ENCODE measurements around the gene GAL3ST2. TPM values are rescaled to one million over a fixed set of nuclear protein-coding genes. Genes with fewer than 3 reads are reported as not detected.
"Not testable (repeated sequence)": the region's sequence is repeated elsewhere in the genome, so short reads cannot be mapped to it uniquely, and the experiment has no call there.

The GAL3ST2 gene
- total and polyA plus RNA-seq, 4 donors = 0.03 to 0.33 (median 0.23) TPM; not detected in 1

DNA sequence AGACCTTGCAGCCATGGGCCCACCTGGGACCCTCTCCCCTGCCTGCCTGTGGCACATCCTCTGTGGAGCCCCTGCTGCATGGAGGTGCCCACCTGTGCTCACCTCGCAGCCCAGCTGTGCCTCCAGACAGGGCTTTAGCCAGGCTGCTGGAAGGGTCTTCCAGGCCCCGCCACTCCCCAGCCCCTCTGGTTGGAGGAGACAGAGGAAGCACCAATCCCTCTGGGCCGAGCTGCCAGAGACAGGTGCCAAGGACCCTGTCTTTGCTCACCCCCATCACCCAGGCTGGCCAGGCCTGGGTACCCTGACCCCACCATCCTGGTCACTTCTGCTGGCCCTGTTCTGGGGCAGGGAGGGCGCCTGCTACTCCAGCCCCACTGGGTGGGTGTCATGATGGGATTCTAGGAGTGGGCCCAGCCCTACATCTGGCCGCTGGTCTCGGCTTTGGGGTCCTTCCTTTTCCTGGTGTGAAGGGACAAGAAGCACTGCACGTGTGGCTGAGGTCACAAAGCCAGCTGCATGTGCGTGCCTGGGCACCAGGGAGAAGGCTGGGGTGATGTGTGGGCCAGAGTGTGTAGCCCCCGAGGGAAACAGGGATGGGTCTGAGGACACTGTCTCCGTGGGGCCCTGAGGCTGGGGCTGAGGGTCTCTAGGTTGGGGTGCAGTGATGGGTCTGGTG, 23.0 kb downstream of the GAL3ST2 start:
- peak; percentile 27 for DNase-seq (ENCODE audit: low spot score)
- TF ChIP-seq EGR1 (IDR thresholded peaks at IDR 0.05; ENCODE audit: low read depth in 2 of 2) (no peak), YY1 (IDR thresholded peaks at IDR 0.05) (no peak), RXRA (IDR thresholded peaks at IDR 0.05) (no peak), FOXA1 (IDR thresholded peaks at IDR 0.05) (no peak), HNF4A (conservative IDR thresholded peaks at IDR 0.05) (no peak), TAF1 (conservative IDR thresholded peaks at IDR 0.05) (no peak)
- TF ChIP-seq, protein P1, sequence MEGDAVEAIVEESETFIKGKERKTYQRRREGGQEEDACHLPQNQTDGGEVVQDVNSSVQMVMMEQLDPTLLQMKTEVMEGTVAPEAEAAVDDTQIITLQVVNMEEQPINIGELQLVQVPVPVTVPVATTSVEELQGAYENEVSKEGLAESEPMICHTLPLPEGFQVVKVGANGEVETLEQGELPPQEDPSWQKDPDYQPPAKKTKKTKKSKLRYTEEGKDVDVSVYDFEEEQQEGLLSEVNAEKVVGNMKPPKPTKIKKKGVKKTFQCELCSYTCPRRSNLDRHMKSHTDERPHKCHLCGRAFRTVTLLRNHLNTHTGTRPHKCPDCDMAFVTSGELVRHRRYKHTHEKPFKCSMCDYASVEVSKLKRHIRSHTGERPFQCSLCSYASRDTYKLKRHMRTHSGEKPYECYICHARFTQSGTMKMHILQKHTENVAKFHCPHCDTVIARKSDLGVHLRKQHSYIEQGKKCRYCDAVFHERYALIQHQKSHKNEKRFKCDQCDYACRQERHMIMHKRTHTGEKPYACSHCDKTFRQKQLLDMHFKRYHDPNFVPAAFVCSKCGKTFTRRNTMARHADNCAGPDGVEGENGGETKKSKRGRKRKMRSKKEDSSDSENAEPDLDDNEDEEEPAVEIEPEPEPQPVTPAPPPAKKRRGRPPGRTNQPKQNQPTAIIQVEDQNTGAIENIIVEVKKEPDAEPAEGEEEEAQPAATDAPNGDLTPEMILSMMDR (IDR thresholded peaks at IDR 0.05; ENCODE audit: low read depth, low read length, missing input control) = no peak
- WGBS = 92% methylated on average over 10 of the region's 10 CpGs

DNA sequence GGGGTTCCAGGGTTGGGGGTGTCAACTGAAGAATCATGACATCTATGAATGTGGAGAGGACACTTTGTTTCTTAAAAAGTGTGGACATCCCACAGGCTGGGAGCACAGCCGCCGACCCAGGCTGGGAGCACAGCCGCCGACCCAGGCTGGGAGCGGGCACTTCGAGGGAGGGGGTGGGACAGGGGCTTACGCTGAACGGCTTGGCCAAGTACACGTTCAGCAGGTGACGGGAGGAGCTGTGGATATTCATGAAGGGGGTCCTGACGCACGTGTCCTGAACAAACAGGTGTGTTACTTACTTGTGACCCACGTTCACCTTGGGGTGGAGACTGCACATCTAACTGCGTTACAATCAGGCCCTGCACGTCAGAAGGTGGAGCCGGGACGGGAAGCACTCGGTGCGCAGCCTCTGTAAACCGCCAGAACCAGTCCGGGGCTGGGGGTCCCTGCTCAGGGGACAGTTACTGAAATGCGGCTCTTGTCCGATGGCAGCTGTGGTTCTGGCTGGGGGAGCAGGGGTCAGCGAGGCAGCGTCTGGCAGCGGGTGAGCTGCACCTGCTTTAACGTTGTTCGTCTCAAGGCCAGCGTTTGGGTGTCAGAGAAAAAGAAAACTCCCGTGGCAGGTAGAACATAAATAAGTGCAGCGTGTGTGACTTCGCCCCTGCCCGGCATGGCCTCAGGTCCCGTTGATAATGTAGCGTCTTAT, 23.7 kb downstream of the GAL3ST2 start:
- H3K9me3 ChIP-seq (ENCODE audit: control insufficient read depth in 4 of 4, low read length in 3 of 4); H3K9ac ChIP-seq (ENCODE audit: low read depth in 1 of 2, low read length in 2 of 2); H3K4me3 ChIP-seq (ENCODE audit: low read depth in 1 of 3, low read length in 3 of 3); H3K27ac ChIP-seq (ENCODE audit: low read depth in 1 of 2, low read length in 2 of 2); H3K27me3 ChIP-seq (ENCODE audit: control insufficient read depth in 4 of 4, insufficient read depth in 4 of 4, low read length in 3 of 4); H3K36me3 ChIP-seq (ENCODE audit: control insufficient read depth in 4 of 4, insufficient read depth in 3 of 4, low read depth in 1 of 4, low read length in 3 of 4): not testable (repeated sequence)
- peak; percentile 22 for DNase-seq (ENCODE audit: low spot score)
- 90% methylated on average over 35 of the region's 35 CpGs for WGBS
- H3K4me1 ChIP-seq (ENCODE audit: control insufficient read depth in 4 of 4, insufficient read depth in 4 of 4, low read length in 3 of 4) = peaks cover 0 to 12% (median 7%) of the 10 kb centered on the region in 4 donors

More for the DNA sequence above, 23.0 kb downstream of the GAL3ST2 start:
- Histone ChIP-seq H3K4me1 (ENCODE audit: control insufficient read depth in 4 of 4, insufficient read depth in 4 of 4, low read length in 3 of 4) (peaks cover 0 to 10% (median 5%) of the 10 kb centered on the region in 4 donors), H3K4me3 (ENCODE audit: low read depth in 1 of 3, low read length in 3 of 3) (no peak overlapping the region), H3K27ac (ENCODE audit: low read depth in 1 of 2, low read length in 2 of 2) (no peak overlapping the region), H3K36me3 (ENCODE audit: control insufficient read depth in 4 of 4, insufficient read depth in 3 of 4, low read depth in 1 of 4, low read length in 3 of 4) (no peaks in the 10 kb centered on the region), H3K27me3 (ENCODE audit: control insufficient read depth in 4 of 4, insufficient read depth in 4 of 4, low read length in 3 of 4) (no peaks in the 10 kb centered on the region), H3K9ac (ENCODE audit: low read depth in 1 of 2, low read length in 2 of 2) (no peak overlapping the region), H3K9me3 (ENCODE audit: control insufficient read depth in 4 of 4, low read length in 3 of 4) (no peaks in the 10 kb centered on the region)

DNA sequence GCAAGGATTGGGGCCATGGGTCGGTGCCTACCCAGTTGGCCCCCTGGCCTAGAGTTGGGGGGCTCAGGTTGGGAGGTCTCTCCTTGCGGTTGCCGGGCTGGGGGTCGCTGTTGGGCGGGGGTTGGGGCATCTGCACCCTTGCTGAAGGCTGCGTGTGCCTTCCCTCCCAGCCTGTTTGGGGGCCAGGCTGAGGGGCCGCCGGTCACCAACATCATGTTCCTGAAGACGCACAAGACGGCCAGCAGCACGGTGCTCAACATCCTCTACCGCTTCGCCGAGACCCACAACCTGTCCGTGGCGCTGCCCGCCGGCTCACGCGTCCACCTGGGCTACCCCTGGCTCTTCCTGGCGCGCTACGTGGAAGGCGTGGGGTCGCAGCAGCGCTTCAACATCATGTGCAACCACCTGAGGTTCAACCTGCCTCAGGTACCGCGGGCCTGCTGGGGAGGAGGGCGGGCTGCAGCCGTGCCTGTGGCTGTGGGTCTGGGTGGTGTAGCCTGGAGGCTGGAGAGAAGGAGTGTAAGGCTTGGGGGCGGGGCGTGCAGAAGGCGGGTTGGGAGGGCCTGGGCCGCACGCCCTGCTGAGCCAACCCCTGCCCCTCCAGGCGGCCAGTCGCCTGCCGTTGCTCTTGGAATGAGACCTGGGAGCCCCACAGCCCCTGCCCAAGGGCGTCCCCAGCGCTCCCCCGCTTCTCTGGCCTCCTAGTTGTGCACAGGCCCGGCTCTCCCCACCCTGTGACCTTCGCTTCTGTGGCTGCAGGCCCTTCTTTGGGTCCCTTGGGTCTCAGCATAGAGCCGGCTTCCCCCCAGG, 25.2 kb downstream of the GAL3ST2 start:
- H3K4me3 ChIP-seq (ENCODE audit: low read depth in 1 of 3, low read length in 3 of 3) = no peak overlapping the region
- H3K9me3 ChIP-seq (ENCODE audit: control insufficient read depth in 4 of 4, low read length in 3 of 4) = no peaks in the 10 kb centered on the region
- no peak overlapping the region for H3K27ac ChIP-seq (ENCODE audit: low read depth in 1 of 2, low read length in 2 of 2)
- no peaks in the 10 kb centered on the region for H3K27me3 ChIP-seq (ENCODE audit: control insufficient read depth in 4 of 4, insufficient read depth in 4 of 4, low read length in 3 of 4)
- no peak overlapping the region for H3K9ac ChIP-seq (ENCODE audit: low read depth in 1 of 2, low read length in 2 of 2)
- H3K36me3 ChIP-seq (ENCODE audit: control insufficient read depth in 4 of 4, insufficient read depth in 3 of 4, low read depth in 1 of 4, low read length in 3 of 4) = no peaks in the 10 kb centered on the region
- 90% methylated on average over 44 of the region's 44 CpGs for WGBS
- no peak for TF ChIP-seq JUND (IDR thresholded peaks at IDR 0.05)
- no peak for TF ChIP-seq SP1 (IDR thresholded peaks at IDR 0.05)
- TF ChIP-seq, protein P2, sequence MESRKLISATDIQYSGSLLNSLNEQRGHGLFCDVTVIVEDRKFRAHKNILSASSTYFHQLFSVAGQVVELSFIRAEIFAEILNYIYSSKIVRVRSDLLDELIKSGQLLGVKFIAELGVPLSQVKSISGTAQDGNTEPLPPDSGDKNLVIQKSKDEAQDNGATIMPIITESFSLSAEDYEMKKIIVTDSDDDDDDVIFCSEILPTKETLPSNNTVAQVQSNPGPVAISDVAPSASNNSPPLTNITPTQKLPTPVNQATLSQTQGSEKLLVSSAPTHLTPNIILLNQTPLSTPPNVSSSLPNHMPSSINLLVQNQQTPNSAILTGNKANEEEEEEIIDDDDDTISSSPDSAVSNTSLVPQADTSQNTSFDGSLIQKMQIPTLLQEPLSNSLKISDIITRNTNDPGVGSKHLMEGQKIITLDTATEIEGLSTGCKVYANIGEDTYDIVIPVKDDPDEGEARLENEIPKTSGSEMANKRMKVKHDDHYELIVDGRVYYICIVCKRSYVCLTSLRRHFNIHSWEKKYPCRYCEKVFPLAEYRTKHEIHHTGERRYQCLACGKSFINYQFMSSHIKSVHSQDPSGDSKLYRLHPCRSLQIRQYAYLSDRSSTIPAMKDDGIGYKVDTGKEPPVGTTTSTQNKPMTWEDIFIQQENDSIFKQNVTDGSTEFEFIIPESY (IDR thresholded peaks at IDR 0.05) = no peak
- TF ChIP-seq TAF1 (conservative IDR thresholded peaks at IDR 0.05) = no peak
- TF ChIP-seq, protein P3, sequence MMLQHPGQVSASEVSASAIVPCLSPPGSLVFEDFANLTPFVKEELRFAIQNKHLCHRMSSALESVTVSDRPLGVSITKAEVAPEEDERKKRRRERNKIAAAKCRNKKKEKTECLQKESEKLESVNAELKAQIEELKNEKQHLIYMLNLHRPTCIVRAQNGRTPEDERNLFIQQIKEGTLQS (IDR thresholded peaks at IDR 0.05) = no peak
- TF ChIP-seq RAD21 (IDR thresholded peaks at IDR 0.05) = no peak
- no peak for TF ChIP-seq EGR1 (IDR thresholded peaks at IDR 0.05; ENCODE audit: low read depth in 2 of 2)
- TF ChIP-seq FOXA1 (IDR thresholded peaks at IDR 0.05) = no peak
- TF ChIP-seq GABPA (IDR thresholded peaks at IDR 0.05 in 1 of 2, conservative IDR thresholded peaks at IDR 0.05 in 1 of 2) = no peak
- no peak for TF ChIP-seq RXRA (IDR thresholded peaks at IDR 0.05)
- H3K4me1 ChIP-seq (ENCODE audit: control insufficient read depth in 4 of 4, insufficient read depth in 4 of 4, low read length in 3 of 4) = peaks cover 0 to 12% (median 7%) of the 10 kb centered on the region in 4 donors
- DNase-seq (ENCODE audit: low spot score) = no peak
